H1 (cell line): Measurements from ENCODE around the gene GNG7.

Experiments used
- CTCF ChIP-seq, 3 experiments: IDR thresholded peaks; 1 replicate in 2 of 3; 2 replicates in 1 of 3; pipeline versions ENCODE4 v1.5.1 to v1.6.1; 2011; ENCODE audit warnings: low read length in 3 of 3, mild to moderate bottlenecking in 3 of 3, inconsistent platforms in 2 of 3, low read depth in 1 of 3, moderate library complexity in 1 of 3; ENCODE audit not compliant: insufficient read depth in 1 of 3; ENCODE audit errors: control extremely low read depth in 1 of 3
- POLR2A ChIP-seq, 2 experiments: IDR thresholded peaks; 1 replicate in 1 of 2; 2 replicates in 1 of 2; pipeline ENCODE4 v1.6.1; 2011; ENCODE audit warnings: low read depth in 2 of 2, low read length in 2 of 2, mild to moderate bottlenecking in 2 of 2; ENCODE audit errors: control extremely low read depth in 1 of 2

- TF ChIP-seq CTCF (IDR thresholded peaks at IDR 0.05; ENCODE audit: control extremely low read depth in 1 of 3, insufficient read depth in 1 of 3, low read depth in 1 of 3, low read length in 3 of 3) (no peak), POLR2A (IDR thresholded peaks at IDR 0.05; ENCODE audit: control extremely low read depth in 1 of 2, low read depth in 2 of 2, low read length in 2 of 2) (no peak)
Measured at GRCh38 chr19:2567580-2567979, 134.9 kb downstream of the GNG7 start.
